ACC112 (cell line): Measurements from ENCODE around the gene FANCE.

Source experiments
- H2AFZ ChIP-seq: fragments of 200-600 bp; sonication (generic); one replicate; pipeline ENCODE4 v1.6.0; 2017; ENCODE audit warnings: antibody characterized with exemption, low read length; ENCODE audit not compliant: unreplicated experiment
- H3K27ac ChIP-seq: fragments of 200-600 bp; sonication (generic); 2 replicates; pipeline ENCODE4 v1.5.1; 2014; ENCODE audit warnings: low read depth, mild to moderate bottlenecking, antibody characterized with exemption, low read length, moderate library complexity
- H3K27me3 ChIP-seq: fragments of 200-600 bp; sonication (generic); 2 replicates; pipeline ENCODE4 v1.6.1; 2014; ENCODE audit warnings: mild to moderate bottlenecking, antibody characterized with exemption, low read length, moderate library complexity, mixed read lengths; ENCODE audit not compliant: insufficient read depth
- H3K36me3 ChIP-seq: fragments of 200-600 bp; sonication (generic); 2 replicates; pipeline ENCODE4 v1.6.1; 2016; ENCODE audit warnings: mild to moderate bottlenecking, antibody characterized with exemption, low read length, moderate library complexity, mixed read lengths; ENCODE audit not compliant: insufficient read depth
- H3K4me1 ChIP-seq: fragments of 200-600 bp; sonication (generic); one replicate; pipeline ENCODE4 v1.6.1; 2016; ENCODE audit warnings: low read length, mixed read lengths; ENCODE audit not compliant: insufficient read depth, unreplicated experiment, control insufficient read depth
- H3K4me3 ChIP-seq: fragments of 200-600 bp; sonication (generic); 2 replicates; pipeline ENCODE4 v1.5.1; 2014; ENCODE audit warnings: mild to moderate bottlenecking, low read depth, low read length
- H3K79me2 ChIP-seq: fragments of 200-600 bp; sonication (generic); one replicate; pipeline ENCODE4 v1.6.0; 2016; ENCODE audit warnings: low read length; ENCODE audit not compliant: control insufficient read depth, unreplicated experiment, insufficient read depth

Gene FANCE

DNA sequence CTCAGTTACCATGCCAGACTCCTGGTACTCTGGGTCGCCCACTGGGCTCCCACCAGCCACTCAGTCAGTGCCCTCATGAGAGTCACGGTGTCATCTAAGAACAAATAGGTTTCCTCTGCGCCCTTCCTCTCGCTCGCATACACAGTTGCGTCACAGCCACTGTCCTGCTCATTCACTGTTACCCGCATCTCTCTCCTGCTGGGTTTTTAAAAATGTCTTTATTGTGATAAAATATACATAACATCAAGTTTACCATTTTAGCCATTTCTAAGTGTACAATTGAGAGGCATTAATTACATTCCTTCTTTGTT is 40.8 kb downstream of the FANCE start:
- H3K4me1 ChIP-seq = peaks cover 42% of the 10 kb centered on the region
- no peak overlapping the region for H3K4me3 ChIP-seq
- no peak overlapping the region for H2AFZ ChIP-seq
- no peak overlapping the region for H3K27ac ChIP-seq
- H3K79me2 ChIP-seq = peaks cover 58% of the 10 kb centered on the region
- no peaks in the 10 kb centered on the region for H3K36me3 ChIP-seq
- H3K27me3 ChIP-seq = no peaks in the 10 kb centered on the region

GRCh38 chr6:35493307-35493983 is 41.3 kb downstream of the FANCE start:
- Histone ChIP-seq H3K36me3 (no peaks in the 10 kb centered on the region), H3K79me2 (peaks cover 56% of the 10 kb centered on the region), H3K27me3 (no peaks in the 10 kb centered on the region), H3K4me1 (peaks cover 42% of the 10 kb centered on the region), H3K27ac (no peak overlapping the region), H3K4me3 (no peak overlapping the region), H2AFZ (no peak overlapping the region)

DNA sequence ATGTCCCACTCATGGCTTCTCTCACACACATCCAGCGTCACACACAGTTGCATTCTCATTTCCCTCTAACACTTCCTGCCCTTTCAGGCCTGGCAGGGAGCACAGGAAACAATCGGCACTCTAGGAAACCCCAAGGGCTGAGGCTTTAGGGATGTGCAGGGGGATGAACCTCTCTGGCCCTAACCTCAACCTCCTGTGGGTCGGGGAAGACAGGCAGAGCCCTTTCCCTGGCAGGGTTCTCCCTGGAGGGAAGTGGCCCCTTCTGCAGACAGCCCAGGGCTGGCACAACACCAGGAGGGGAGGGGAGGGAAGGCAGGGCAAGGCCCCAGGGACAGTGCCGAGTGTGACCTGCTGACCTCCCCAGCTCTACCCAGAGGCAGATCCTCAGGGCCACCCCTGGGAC is 42.0 kb downstream of the FANCE start:
- no peak overlapping the region for H3K27ac ChIP-seq
- no peak overlapping the region for H2AFZ ChIP-seq
- no peaks in the 10 kb centered on the region for H3K27me3 ChIP-seq
- H3K4me3 ChIP-seq = no peak overlapping the region
- H3K4me1 ChIP-seq = peaks cover 44% of the 10 kb centered on the region
- H3K36me3 ChIP-seq = no peaks in the 10 kb centered on the region
- peaks cover 54% of the 10 kb centered on the region for H3K79me2 ChIP-seq

DNA sequence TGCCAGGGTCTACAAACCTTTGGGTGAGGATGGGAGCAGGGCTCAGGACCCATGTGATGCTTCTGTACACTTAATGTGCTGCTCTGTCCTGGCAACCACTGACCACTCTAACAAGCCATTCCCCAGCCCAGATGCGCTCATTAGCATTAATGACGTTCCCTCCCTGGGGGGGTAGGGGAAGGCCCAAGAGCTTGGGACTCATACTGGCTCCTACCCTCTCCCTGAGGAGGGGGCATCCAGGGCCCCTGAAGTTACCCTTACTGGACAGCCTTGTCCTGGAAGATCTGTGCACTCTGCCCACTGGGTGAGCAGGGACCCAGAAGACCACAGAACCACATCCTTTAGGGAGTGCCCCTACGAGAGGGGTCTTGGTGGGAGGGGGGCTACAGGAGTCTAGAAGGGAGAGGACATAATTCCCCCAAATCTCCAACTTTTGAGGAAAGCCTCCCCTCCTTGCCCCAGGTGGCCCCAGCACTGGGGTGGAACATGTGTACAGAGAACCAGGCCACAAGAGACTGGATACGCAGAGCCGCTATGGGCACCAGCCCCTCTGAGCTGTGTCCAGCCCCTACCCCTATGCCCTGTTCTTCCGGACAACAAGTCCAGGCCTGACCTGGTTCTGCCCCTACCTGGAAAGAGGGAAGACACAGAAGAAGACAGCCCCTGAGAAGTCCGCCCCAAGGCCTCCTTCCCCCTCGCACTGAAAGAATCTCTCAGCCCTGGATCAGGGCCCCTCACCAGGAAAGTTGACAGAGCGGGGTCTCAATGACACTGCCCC is 43.3 kb downstream of the FANCE start:
- Histone ChIP-seq H3K27ac (peak overlapping the region; percentile 27), H3K79me2 (peaks cover 46% of the 10 kb centered on the region), H3K36me3 (no peaks in the 10 kb centered on the region), H2AFZ (no peak overlapping the region), H3K4me3 (peak overlapping the region; percentile 83), H3K27me3 (no peaks in the 10 kb centered on the region), H3K4me1 (peaks cover 41% of the 10 kb centered on the region)

DNA sequence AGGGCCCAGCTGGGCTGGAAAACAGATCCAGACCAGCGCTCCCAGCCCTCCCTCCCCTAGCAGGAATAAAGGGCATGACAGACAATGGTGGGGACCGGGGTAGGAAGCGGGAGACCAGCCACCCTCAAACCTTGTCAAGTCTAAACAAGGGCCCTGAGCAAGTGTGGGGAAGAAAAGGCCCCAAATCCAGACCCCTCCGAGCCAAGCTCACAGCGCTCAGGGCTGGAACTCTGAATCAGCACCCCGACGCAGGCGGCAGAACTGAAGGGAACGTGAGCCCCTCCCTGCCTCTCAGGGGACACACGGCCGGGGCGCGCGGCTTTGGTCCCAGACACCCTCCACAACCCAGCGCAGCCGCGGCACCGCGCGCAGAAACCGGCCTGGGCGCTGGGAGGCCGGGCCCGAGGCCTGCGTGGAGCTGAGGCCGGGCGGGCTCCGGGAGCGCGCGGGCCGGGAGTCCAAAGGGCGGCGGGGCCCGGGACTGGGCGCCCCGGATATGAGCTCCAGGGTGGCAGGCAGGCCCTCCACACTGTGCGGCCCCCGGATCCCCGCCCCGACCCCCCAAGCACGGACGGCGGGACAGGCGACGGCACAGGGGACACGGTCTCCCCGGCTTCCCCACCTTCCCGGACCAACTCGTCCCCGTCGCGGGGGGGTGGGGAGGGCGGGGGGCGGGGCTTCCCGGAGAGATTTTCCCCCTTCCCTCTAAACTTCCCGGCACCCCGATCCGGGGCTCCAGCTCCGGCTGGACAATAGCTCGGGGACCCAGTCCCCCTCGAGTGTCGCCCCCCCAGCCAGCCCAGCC is 44.1 kb downstream of the FANCE start:
- Histone ChIP-seq H3K27ac (peak overlapping the region; percentile 27), H3K79me2 (peaks cover 45% of the 10 kb centered on the region), H3K36me3 (no peaks in the 10 kb centered on the region), H2AFZ (peak overlapping the region; percentile 63), H3K4me3 (peak overlapping the region; percentile 83), H3K27me3 (no peaks in the 10 kb centered on the region), H3K4me1 (peaks cover 37% of the 10 kb centered on the region)

DNA sequence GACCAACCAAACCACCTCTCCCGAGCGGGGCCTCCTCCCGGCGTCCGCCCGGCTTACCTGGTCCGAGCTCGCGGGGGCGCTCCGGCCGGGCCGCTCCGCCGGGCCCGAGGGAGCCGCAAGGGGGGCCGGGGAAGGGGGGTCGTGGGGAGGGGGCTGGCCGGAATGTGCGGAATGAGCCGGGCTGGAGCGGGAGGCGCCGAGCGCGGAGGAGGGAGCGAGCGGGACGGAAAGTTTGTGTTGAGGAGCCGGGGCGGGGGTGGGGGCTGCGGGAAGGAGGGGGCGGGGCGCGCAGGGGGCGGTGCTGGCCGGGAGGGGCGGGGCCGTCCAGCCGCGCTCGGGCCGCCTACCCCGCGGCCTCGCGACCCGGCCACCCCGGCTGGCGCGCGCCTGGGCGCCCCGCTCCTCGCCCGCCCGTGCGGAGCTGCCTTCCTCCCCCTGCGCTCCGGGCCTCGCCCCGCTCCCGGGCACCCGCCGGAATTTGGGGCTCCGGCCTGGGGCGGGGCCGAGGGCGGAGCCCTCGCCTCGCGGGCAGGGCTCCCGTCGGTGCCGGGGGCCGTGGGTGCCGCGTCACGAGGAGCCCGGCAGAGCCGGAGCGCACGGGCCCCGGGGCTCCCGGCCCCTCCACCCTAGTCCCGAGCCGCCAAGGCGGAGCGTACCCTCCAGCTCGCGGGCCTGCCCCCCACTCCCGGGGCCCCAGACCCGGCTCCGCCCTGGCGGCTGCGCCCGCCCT is 44.9 kb downstream of the FANCE start, which contains the start of gene TEAD3:
Gene TEAD3, minus strand, starts transcription at position 239 of the 730 bp plus-strand sequence.
- peaks cover 33% of the 10 kb centered on the region for H3K4me1 ChIP-seq
- H2AFZ ChIP-seq = peak within 1 kb of the TSS; percentile 63
- peak within 1 kb of the TSS; percentile 80 for H3K27ac ChIP-seq

DNA sequence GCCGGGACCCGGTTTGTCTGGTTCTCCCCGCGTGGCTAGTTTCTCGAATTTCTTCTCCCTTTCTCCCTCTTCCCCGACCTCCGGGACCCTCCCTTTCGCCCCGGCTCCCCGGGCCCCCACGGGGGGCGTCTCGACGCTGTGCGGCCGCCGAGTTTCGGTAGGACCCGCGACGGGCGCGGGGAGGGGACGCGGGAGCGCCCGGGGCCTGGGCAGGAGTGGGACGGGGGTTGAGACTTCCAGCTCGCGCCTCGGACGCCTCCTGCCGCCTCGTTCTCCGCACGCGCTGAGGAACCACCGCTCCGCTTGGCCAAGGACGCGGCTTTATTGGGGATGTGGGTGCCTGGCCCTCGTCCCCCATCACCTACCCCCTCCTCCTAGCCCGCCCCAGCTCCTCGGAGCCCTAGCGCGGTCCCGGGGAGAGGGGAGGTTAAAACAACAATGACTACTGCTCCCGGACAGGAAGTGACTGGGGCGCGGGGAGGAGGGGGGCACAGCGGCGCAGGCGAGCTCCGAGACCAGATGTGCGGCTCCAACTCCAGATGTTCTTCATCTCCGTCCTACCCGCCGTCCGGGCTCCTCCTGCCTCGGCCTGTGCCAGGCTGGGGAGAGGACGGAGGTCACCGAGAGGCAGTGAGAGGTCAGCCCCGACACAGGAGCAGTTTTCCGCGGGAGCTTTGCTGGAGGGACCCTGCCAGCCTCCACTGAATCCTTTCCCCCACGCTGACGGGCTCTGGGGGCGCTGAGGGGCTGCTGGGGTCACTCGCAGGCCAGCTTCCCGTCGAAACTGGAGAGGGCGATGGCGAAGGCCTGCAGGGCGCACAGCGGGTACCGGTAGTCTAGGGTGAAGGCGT is 45.7 kb downstream of the FANCE start:
- Histone ChIP-seq H2AFZ (peak overlapping the region; percentile 62), H3K79me2 (peaks cover 32% of the 10 kb centered on the region), H3K27me3 (no peaks in the 10 kb centered on the region), H3K4me1 (peaks cover 33% of the 10 kb centered on the region), H3K27ac (peak overlapping the region; percentile 80), H3K36me3 (no peaks in the 10 kb centered on the region), H3K4me3 (peak overlapping the region; percentile 94)

More for the DNA sequence above, 44.9 kb downstream of the FANCE start, which contains the start of gene TEAD3:
- Histone ChIP-seq H3K79me2 (peaks cover 38% of the 10 kb centered on the region), H3K36me3 (no peaks in the 10 kb centered on the region), H3K4me3 (peak within 1 kb of the TSS; percentile 94), H3K27me3 (no peaks in the 10 kb centered on the region)

- H3K36me3 ChIP-seq = no peaks in the 10 kb centered on the region
- H3K27me3 ChIP-seq = no peaks in the 10 kb centered on the region
- no peak overlapping the region for H2AFZ ChIP-seq
- peaks cover 33% of the 10 kb centered on the region for H3K4me1 ChIP-seq
- peak overlapping the region; percentile 94 for H3K4me3 ChIP-seq
- H3K27ac ChIP-seq = no peak overlapping the region
- H3K79me2 ChIP-seq = peaks cover 24% of the 10 kb centered on the region
These were observed 46.4 kb downstream of the FANCE start for GRCh38 chr6:35498422-35499067.

DNA sequence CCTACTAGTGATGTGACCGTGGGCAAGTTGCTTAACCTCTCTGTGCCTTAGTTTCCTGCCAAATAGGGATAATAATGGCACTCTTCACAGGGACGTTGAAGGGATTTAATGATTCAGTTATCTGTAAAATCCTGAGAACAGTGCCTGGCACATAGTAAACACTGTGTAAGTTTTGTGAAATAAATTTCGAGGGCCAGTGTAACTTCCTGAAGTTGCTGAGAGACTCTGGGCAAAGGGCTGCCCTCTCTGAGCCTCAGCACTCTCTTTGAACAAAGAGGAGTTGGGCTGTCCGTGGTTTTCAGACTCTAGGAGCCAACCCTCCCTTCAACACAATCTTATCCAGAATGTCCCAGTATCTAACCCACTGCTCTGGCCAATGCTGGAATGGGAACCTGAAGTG is 47.2 kb downstream of the FANCE start:
- no peaks in the 10 kb centered on the region for H3K36me3 ChIP-seq
- no peak overlapping the region for H3K27ac ChIP-seq
- no peak overlapping the region for H2AFZ ChIP-seq
- no peaks in the 10 kb centered on the region for H3K27me3 ChIP-seq
- H3K4me3 ChIP-seq = no peak overlapping the region
- peaks cover 17% of the 10 kb centered on the region for H3K79me2 ChIP-seq
- peaks cover 25% of the 10 kb centered on the region for H3K4me1 ChIP-seq
